Endothelial cell of umbilical vein (primary cell): ENCODE data around the gene LRSAM1. TPM values are rescaled to one million over a fixed set of nuclear protein-coding genes. Genes with fewer than 3 reads are reported as not detected.

Experiments
- BruUV-seq: library from RNA; stranded (reverse); fragments of 400-500 nt; replicated peaks from 2 replicates; lab custom pipeline; 2021; lab: Mats Ljungman, UMichigan
- CTCF ChIA-PET: fragments of 300-600, 350-600 bp; sonication (Branson Sonifier 250); formaldehyde crosslinking; loops from one replicate; lab custom pipeline; 2021; ENCODE audit warnings: antibody characterized with exemption, inconsistent platforms; lab: Charles Lee
- POLR2A ChIA-PET: fragments of 300-600, 350-600 bp; sonication (Branson Sonifier 250); formaldehyde crosslinking; loops from one replicate; lab custom pipeline; 2021; ENCODE audit warnings: antibody characterized with exemption, inconsistent platforms; lab: Charles Lee
- DNase-seq: peaks from one replicate; pipeline ENCODE4 v3.0.0-alpha.2; 2011; ENCODE audit warnings: low read depth, low spot score
- FAIRE-seq: peaks from 2 replicates; lab custom pipeline; 2011; peaks lifted over from hg19 to GRCh38; lab: Jason Lieb, UNC
- H2AFZ ChIP-seq: 2 replicates; pipeline ENCODE4 v1.6.0; 2012; ENCODE audit warnings: low read depth, low read length, control low read depth, inconsistent platforms
- H3K27ac ChIP-seq: 2 replicates; pipeline ENCODE4 v1.5.1; 2011; ENCODE audit warnings: low read depth, mild to moderate bottlenecking, control low read depth, low read length, moderate library complexity; ENCODE audit not compliant: insufficient read depth
- H3K27me3 ChIP-seq, 2 experiments: 2 replicates each; pipeline versions ENCODE4 v1.6.0 to v1.6.1; 2011; ENCODE audit warnings: low read length in 2 of 2, mixed read lengths in 1 of 2; ENCODE audit not compliant: control insufficient read depth in 2 of 2, insufficient read depth in 2 of 2
- H3K36me3 ChIP-seq, 2 experiments: 2 replicates in 1 of 2; 3 replicates in 1 of 2; pipeline ENCODE4 v1.5.1; 2011; ENCODE audit warnings: low read length in 2 of 2, mild to moderate bottlenecking in 1 of 2, moderate library complexity in 1 of 2; ENCODE audit not compliant: control insufficient read depth in 2 of 2, insufficient read depth in 2 of 2; ENCODE audit errors: extremely low read depth in 1 of 2
- H3K4me1 ChIP-seq: 3 replicates; pipeline ENCODE4 v1.5.1; 2011; ENCODE audit warnings: mild to moderate bottlenecking, low read length; ENCODE audit not compliant: control insufficient read depth, insufficient read depth; ENCODE audit errors: extremely low read depth
- H3K4me2 ChIP-seq: 2 replicates; pipeline ENCODE4 v1.6.1; 2011; ENCODE audit warnings: low read length, control low read depth, mixed read lengths; ENCODE audit not compliant: insufficient read depth
- H3K4me3 ChIP-seq, 3 experiments: fragments of 200-600 bp in 1 of 3; sonication (generic), shearing (Covaris generic) in 1 of 3; replicated peaks in 1 of 3; 2 replicates each; pipeline ENCODE4 v1.5.1; 2011 to 2016; ENCODE audit warnings: control low read depth in 3 of 3, low read length in 3 of 3, mild to moderate bottlenecking in 2 of 3, inconsistent platforms in 1 of 3, low read depth in 1 of 3, moderate library complexity in 1 of 3; ENCODE audit not compliant: insufficient read depth in 1 of 3
- H3K79me2 ChIP-seq: 2 replicates; pipeline ENCODE4 v1.6.0; 2012; ENCODE audit warnings: low read length, inconsistent platforms; ENCODE audit not compliant: control insufficient read depth, insufficient read depth
- H3K9ac ChIP-seq: replicated peaks from 2 replicates; pipeline ENCODE3; 2011; ENCODE audit warnings: low read length, control low read depth; ENCODE audit not compliant: insufficient read depth; ENCODE audit errors: extremely low read depth
- H3K9me1 ChIP-seq: replicated peaks from 3 replicates; pipeline ENCODE4 v1.6.0; 2011; ENCODE audit warnings: mild to moderate bottlenecking, low read length; ENCODE audit not compliant: control insufficient read depth, insufficient read depth; ENCODE audit errors: extremely low read depth
- H3K9me3 ChIP-seq: replicated peaks from 2 replicates; pipeline ENCODE4 v1.5.1; 2012; ENCODE audit warnings: low read length, inconsistent platforms; ENCODE audit not compliant: control insufficient read depth, insufficient read depth
- H4K20me1 ChIP-seq: replicated peaks from 2 replicates; pipeline ENCODE3; 2011; ENCODE audit warnings: mild to moderate bottlenecking, low read length; ENCODE audit not compliant: control insufficient read depth, insufficient read depth; ENCODE audit errors: extremely low read depth
- EZH2 ChIP-seq: IDR thresholded peaks from 2 replicates; pipeline ENCODE4 v1.6.1; 2012; ENCODE audit warnings: borderline replicate concordance, low read depth, mild to moderate bottlenecking, moderate library complexity, low read length, inconsistent platforms; ENCODE audit not compliant: severe bottlenecking
- FOS ChIP-seq: IDR thresholded peaks from 2 replicates; pipeline ENCODE4 v1.6.1; 2011; ENCODE audit warnings: mild to moderate bottlenecking, low read length, moderate library complexity, borderline replicate concordance; ENCODE audit not compliant: insufficient read depth
- GATA2 ChIP-seq: IDR thresholded peaks from 2 replicates; pipeline ENCODE4 v1.7.0; 2011; ENCODE audit warnings: low read depth, mild to moderate bottlenecking, moderate library complexity, mixed read lengths, low read length; ENCODE audit not compliant: insufficient read length, insufficient read depth
- JUN ChIP-seq: IDR thresholded peaks from 2 replicates; pipeline ENCODE4 v1.6.1; 2011; ENCODE audit warnings: borderline replicate concordance, low read depth; ENCODE audit not compliant: insufficient read length, insufficient read depth
- MYC ChIP-seq: IDR thresholded peaks from one replicate; pipeline ENCODE4 v1.6.1; 2011; ENCODE audit warnings: mild to moderate bottlenecking, low read depth, low read length
- POLR2A ChIP-seq: IDR thresholded peaks from 2 replicates; pipeline ENCODE4 v1.6.1; 2012; ENCODE audit warnings: low read depth, mild to moderate bottlenecking, control low read depth, low read length
- POLR2AphosphoS5 ChIP-seq: IDR thresholded peaks from 2 replicates; pipeline ENCODE4 v1.6.1; 2012; ENCODE audit warnings: low read depth, mild to moderate bottlenecking, control low read depth, low read length, moderate library complexity; ENCODE audit not compliant: insufficient read depth
- dilution Hi-C: fragments of 300-500 bp; cut with MboI; formaldehyde crosslinking; loops from one replicate; pipeline ENCODE4 v1.15.0; 2019; ENCODE audit warnings: low sequenced_read_pairs; ENCODE audit not compliant: extremely low pct_ligation_motif_present
- intact Hi-C: fragments of 100-400 bp; cut with micrococcal nuclease; formaldehyde crosslinking; loops from one replicate; pipeline ENCODE4 v1.10.0; 2022
- polyA plus RNA-seq, 4 experiments: library from polyadenylated mRNA; depleted of rRNA in 3 of 4; stranded (reverse) in 3 of 4; unstranded in 1 of 4; fragments of >200 nt; gene quantifications; 2 replicates each; pipeline versions ENCODE4 v1.2.1 to v1.2.3, GENCODE V29; 2011 to 2012; ENCODE audit warnings: missing spikeins in 1 of 4
- total RNA-seq: library from RNA; stranded (reverse); gene quantifications from 2 replicates; pipeline ENCODE4 v1.2.3, GENCODE V29; 2021
- TF ChIP-seq, protein P1 (sequence below): IDR thresholded peaks from 2 replicates; pipeline ENCODE4 v1.6.1; 2011; ENCODE audit not compliant: insufficient read depth, insufficient read length
- TF ChIP-seq, protein P2 (sequence below), 2 donors: IDR thresholded peaks; 1 replicate in 1 of 2; 2 replicates in 1 of 2; pipeline ENCODE4 v1.5.1; 2011; ENCODE audit warnings: low read length in 2 of 2, mild to moderate bottlenecking in 2 of 2, moderate library complexity in 2 of 2, control low read depth in 1 of 2, inconsistent platforms in 1 of 2, low read depth in 1 of 2; ENCODE audit not compliant: insufficient read depth in 1 of 2; ENCODE audit errors: extremely low read depth in 1 of 2

LRSAM1 gene
- total and polyA plus RNA-seq, 2 donors (not counting 3 experiments of a cell fraction or from before 2014, with no cell fraction given) = 10.8 to 18.9 TPM

DNA sequence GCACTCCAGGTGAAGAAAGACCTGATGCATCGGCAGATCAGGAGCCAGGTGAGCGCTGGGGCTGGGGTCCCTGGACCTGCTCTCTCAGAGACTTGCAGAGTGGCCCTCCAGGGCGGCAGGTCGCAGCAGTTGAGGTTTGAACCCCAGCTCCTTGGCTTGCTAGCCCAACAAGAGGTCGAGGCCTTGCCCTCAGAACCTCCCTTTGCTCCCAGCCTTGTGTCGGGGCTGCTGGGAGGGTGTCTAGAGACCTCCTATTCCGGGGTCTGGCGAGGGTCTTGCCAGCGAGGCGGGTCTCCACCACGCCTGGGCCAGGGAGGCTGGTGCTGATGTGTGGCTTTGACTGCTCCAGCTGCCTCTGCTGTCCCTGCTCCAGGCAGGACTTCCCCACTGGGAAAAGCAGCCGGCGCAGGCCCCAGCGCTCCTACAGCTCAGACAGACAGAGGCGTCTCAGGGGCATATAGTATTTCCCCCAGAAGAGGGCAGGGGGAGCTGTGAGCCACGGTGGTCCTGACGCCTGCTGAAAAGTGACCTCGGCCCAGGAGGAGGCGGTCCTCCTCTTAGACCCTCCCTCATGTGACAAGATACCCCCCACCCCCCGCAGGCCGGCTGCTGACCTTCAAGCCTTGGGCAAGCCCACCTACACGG, 38.3 kb downstream of the LRSAM1 start:
- H3K9me3 ChIP-seq = no peaks in the 10 kb centered on the region
- no peak overlapping the region for H3K4me2 ChIP-seq
- FAIRE-seq (no peak), DNase-seq (no peak)
- no peaks in the 10 kb centered on the region for H3K79me2 ChIP-seq
- POLR2A ChIA-PET = no interaction called here
- intact Hi-C loops (no loop called here), dilution Hi-C loops (no loop called here)
- H2AFZ ChIP-seq = no peak overlapping the region
- H3K27ac ChIP-seq = no peak overlapping the region
- no peak overlapping the region for H3K4me3 ChIP-seq
- CTCF ChIA-PET = interaction anchor here (1.8 kb wide), 1 partner anchor 9 kb away, joined by 6 read pairs; no protein-coding TSS in a partner anchor
- peaks cover 2 to 29% of the 10 kb centered on the region in 2 experiments for H3K36me3 ChIP-seq
- H3K9ac ChIP-seq = no peak overlapping the region
- no peaks in the 10 kb centered on the region for H3K4me1 ChIP-seq
- no peaks in the 10 kb centered on the region for H3K27me3 ChIP-seq
- no TSS peak for BruUV-seq
- TF ChIP-seq POLR2AphosphoS5 = no peak
- TF ChIP-seq MYC = no peak
- no peak for TF ChIP-seq EZH2
- no peak for TF ChIP-seq POLR2A
- TF ChIP-seq JUN = no peak
- TF ChIP-seq GATA2 = no peak
- TF ChIP-seq, protein P1, sequence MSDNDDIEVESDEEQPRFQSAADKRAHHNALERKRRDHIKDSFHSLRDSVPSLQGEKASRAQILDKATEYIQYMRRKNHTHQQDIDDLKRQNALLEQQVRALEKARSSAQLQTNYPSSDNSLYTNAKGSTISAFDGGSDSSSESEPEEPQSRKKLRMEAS = no peak
- TF ChIP-seq, protein P2, sequence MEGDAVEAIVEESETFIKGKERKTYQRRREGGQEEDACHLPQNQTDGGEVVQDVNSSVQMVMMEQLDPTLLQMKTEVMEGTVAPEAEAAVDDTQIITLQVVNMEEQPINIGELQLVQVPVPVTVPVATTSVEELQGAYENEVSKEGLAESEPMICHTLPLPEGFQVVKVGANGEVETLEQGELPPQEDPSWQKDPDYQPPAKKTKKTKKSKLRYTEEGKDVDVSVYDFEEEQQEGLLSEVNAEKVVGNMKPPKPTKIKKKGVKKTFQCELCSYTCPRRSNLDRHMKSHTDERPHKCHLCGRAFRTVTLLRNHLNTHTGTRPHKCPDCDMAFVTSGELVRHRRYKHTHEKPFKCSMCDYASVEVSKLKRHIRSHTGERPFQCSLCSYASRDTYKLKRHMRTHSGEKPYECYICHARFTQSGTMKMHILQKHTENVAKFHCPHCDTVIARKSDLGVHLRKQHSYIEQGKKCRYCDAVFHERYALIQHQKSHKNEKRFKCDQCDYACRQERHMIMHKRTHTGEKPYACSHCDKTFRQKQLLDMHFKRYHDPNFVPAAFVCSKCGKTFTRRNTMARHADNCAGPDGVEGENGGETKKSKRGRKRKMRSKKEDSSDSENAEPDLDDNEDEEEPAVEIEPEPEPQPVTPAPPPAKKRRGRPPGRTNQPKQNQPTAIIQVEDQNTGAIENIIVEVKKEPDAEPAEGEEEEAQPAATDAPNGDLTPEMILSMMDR (IDR thresholded peaks at IDR 0.05; ENCODE audit: extremely low read depth in 1 of 2, insufficient read depth in 1 of 2, low read depth in 1 of 2, low read length in 2 of 2) = no peak
- TF ChIP-seq FOS = no peak
- H4K20me1 ChIP-seq = no peaks in the 10 kb centered on the region
- H3K9me1 ChIP-seq = no peaks in the 10 kb centered on the region
